Kidney (tissue), 14 donors: Measurements from ENCODE around the gene PRKD3. TPM values are rescaled to one million over a fixed set of nuclear protein-coding genes. Genes with fewer than 3 reads are reported as not detected.
A peak's percentile ranks its signal among the peaks of the same experiment; 100 is the strongest.

Source experiments
- DNase-seq, 5 donors: peaks; one replicate each; pipeline ENCODE4 v3.0.0-alpha.2; 2013 to 2020
- FAIRE-seq: peaks from 2 replicates; lab custom pipeline; 2012; peaks lifted over from hg19 to GRCh38; lab: Jason Lieb, UNC
- H3K27ac ChIP-seq, 2 donors: one replicate each; pipeline ENCODE4 v1.7.0; 2013; ENCODE audit warnings: low read depth in 2 of 2, low read length in 2 of 2, inconsistent platforms in 1 of 2
- H3K27me3 ChIP-seq: one replicate; pipeline ENCODE4 v1.7.1; 2013; ENCODE audit warnings: low read length, inconsistent platforms; ENCODE audit not compliant: control insufficient read depth, insufficient read depth
- H3K36me3 ChIP-seq, 3 donors: one replicate each; pipeline versions ENCODE4 v1.7.0 to v1.7.1; 2013; ENCODE audit warnings: low read length in 3 of 3, control low read depth in 1 of 3, inconsistent platforms in 1 of 3; ENCODE audit not compliant: insufficient read depth in 3 of 3, control insufficient read depth in 2 of 3
- H3K4me1 ChIP-seq, 3 donors: one replicate each; pipeline versions ENCODE4 v1.7.0 to v1.7.1; 2013; ENCODE audit warnings: low read length in 3 of 3, inconsistent platforms in 1 of 3, low read depth in 1 of 3; ENCODE audit not compliant: control insufficient read depth in 2 of 3, insufficient read depth in 2 of 3
- H3K4me3 ChIP-seq, 3 donors: one replicate each; pipeline versions ENCODE4 v1.7.0 to v1.8.1; 2013; ENCODE audit warnings: low read length in 3 of 3, control low read depth in 1 of 3, inconsistent platforms in 1 of 3
- H3K9ac ChIP-seq, 3 donors: one replicate each; pipeline versions ENCODE4 v1.7.0 to v1.7.1; 2013; ENCODE audit warnings: low read length in 3 of 3, control low read depth in 1 of 3, inconsistent platforms in 1 of 3
- H3K9me3 ChIP-seq, 3 donors: one replicate each; pipeline versions ENCODE4 v1.7.0 to v1.7.1; 2013; ENCODE audit warnings: low read length in 3 of 3, control low read depth in 1 of 3, inconsistent platforms in 1 of 3; ENCODE audit not compliant: control insufficient read depth in 2 of 3, insufficient read depth in 1 of 3
- CTCF ChIP-seq: IDR thresholded peaks from 3 replicates; pipeline ENCODE4 v1.5.1; 2012; ENCODE audit warnings: mild to moderate bottlenecking, moderate library complexity, borderline replicate concordance; ENCODE audit not compliant: insufficient read depth; ENCODE audit errors: extremely low read depth
- intact Hi-C: fragments of 100-400 bp; cut with DNase I; formaldehyde crosslinking; loops from one replicate; pipeline ENCODE4 v1.11.1; 2022
- polyA plus RNA-seq: library from polyadenylated mRNA; stranded (reverse); fragments of 350-450 nt; fragmentation: Illumina TruSeq; extraction: RNeasy Lipid Tissue Mini Kit (QIAGEN cat#74804); gene quantifications from one replicate; pipeline ENCODE4 v1.2.3, GENCODE V29; 2014; ENCODE audit warnings: low read depth, low replicate concordance; ENCODE audit not compliant: insufficient read depth
- total RNA-seq: library from RNA; stranded (reverse); fragmentation: NEBNext Ultra II Directional; extraction: Animal tissue kit (Norgen Biotek cat#: 25700); gene quantifications from one replicate; pipeline ENCODE4 v1.2.1, GENCODE V29; 2021
- donor health status: control.
- donor health status: control.
- donor health status: control.
- donor health status: control.
- donor health status: control.
- donor health status: DM: yes; HTN: yes; CAD: no.
- donor health status: Normal renal cell carcinoma (clear cell type).

Gene PRKD3
- total and polyA plus RNA-seq, 2 donors from 2014 or later = 7.1 to 45.7 TPM

- Histone ChIP-seq H3K4me3 (no peak overlapping the region), H3K4me1 (peaks cover 0 to 11% (median 11%) of the 10 kb centered on the region in 3 donors), H3K9ac (no peak overlapping the region), H3K27ac (no peak overlapping the region), H3K36me3 (no peaks in the 10 kb centered on the region), H3K9me3 (no peaks in the 10 kb centered on the region), H3K27me3 (no peaks in the 10 kb centered on the region)
- intact Hi-C loops = no loop called here
- no peak for TF ChIP-seq CTCF
- DNase-seq = peak in 3 of 5 donors; percentile 21 to 57 (median 57)
- FAIRE-seq = no peak
Measured at GRCh38 chr2:37349231-37349860, 24.7 kb upstream of the PRKD3 start.

- Histone ChIP-seq H3K27ac (no peak overlapping the region), H3K4me3 (no peak overlapping the region), H3K4me1 (peaks cover 0 to 11% (median 11%) of the 10 kb centered on the region in 3 donors), H3K9ac (no peak overlapping the region), H3K36me3 (no peaks in the 10 kb centered on the region), H3K9me3 (no peaks in the 10 kb centered on the region), H3K27me3 (no peaks in the 10 kb centered on the region)
- no peak for TF ChIP-seq CTCF
- DNase-seq = no peak
- no peak for FAIRE-seq
- intact Hi-C loops = no loop called here
Measured at GRCh38 chr2:37348155-37348554, 23.5 kb upstream of the PRKD3 start.

GRCh38 chr2:37344453-37345361 is 20.1 kb upstream of the PRKD3 start, which contains the start of gene QPCT:
Gene QPCT (plus strand): TSS chr2:37344630. CDS start chr2:37344732, 102 bp downstream.
- peak; percentile 62 to 84 (median 77) for DNase-seq

More at GRCh38 chr2:37344453-37345361, 20.1 kb upstream of the PRKD3 start, which contains the start of gene QPCT:
- no peaks in the 10 kb centered on the region for H3K36me3 ChIP-seq
- no peak within 1 kb of the TSS for H3K27ac ChIP-seq
- no peak for TF ChIP-seq CTCF
- intact Hi-C loops = no loop called here
- H3K4me3 ChIP-seq = peak within 1 kb of the TSS; percentile 28 to 63 (median 60)
- peaks cover 0 to under 1% (median under 1%) of the 10 kb centered on the region in 3 donors for H3K4me1 ChIP-seq
- H3K9ac ChIP-seq = peak within 1 kb of the TSS in 2 of 3 donors; percentile 10 to 38
- H3K27me3 ChIP-seq = no peaks in the 10 kb centered on the region
- FAIRE-seq = no peak
- H3K9me3 ChIP-seq = no peaks in the 10 kb centered on the region
